Adrenal gland (tissue), 12 donors: Measurements from ENCODE around the gene CPVL. TPM values are rescaled to one million over a fixed set of nuclear protein-coding genes. Genes with fewer than 3 reads are reported as not detected.

Source experiments
- DNase-seq, 7 donors: peaks; one replicate each; pipeline ENCODE4 v3.0.0-alpha.2; 2019 to 2020
- H3K27ac ChIP-seq, 5 donors: fragments of 200-600 bp; sonication (generic) in 4 of 5; 1 replicate in 3 of 5; 2 replicates in 2 of 5; pipeline versions ENCODE4 v1.5.1 to v1.8.0; 2016 to 2020; ENCODE audit warnings: mild to moderate bottlenecking in 1 of 5
- H3K27me3 ChIP-seq: fragments of 200-600 bp; 2 replicates; pipeline ENCODE4 v1.8.0; 2021
- H3K36me3 ChIP-seq, 2 donors: fragments of 200-600 bp; replicated peaks in 1 of 2; 1 replicate in 1 of 2; 2 replicates in 1 of 2; pipeline versions ENCODE4 v1.5.1 to v1.8.0; 2018 to 2022
- H3K4me1 ChIP-seq, 2 donors: fragments of 200-600 bp; replicated peaks in 1 of 2; 1 replicate in 1 of 2; 2 replicates in 1 of 2; pipeline versions ENCODE4 v1.5.1 to v1.8.0; 2018 to 2021
- H3K4me3 ChIP-seq, 4 donors: fragments of 200-600 bp; sonication (generic) in 3 of 4; one replicate each; pipeline ENCODE4 v1.5.1; 2016 to 2018
- H3K9me3 ChIP-seq, 3 donors: fragments of 200-600 bp; sonication (generic) in 1 of 3; replicated peaks in 1 of 3; 1 replicate in 2 of 3; 2 replicates in 1 of 3; pipeline versions ENCODE4 v1.5.1 to v1.8.0; 2016 to 2021
- CTCF ChIP-seq, 6 experiments: fragments of 450-650 bp in 4 of 6; fragments of 200-600 bp in 2 of 6; sonication (generic) in 1 of 6; IDR thresholded peaks; 1 replicate in 5 of 6; 2 replicates in 1 of 6; pipeline versions ENCODE4 v1.5.1 to v1.8.0; 2016 to 2021; ENCODE audit warnings: antibody characterized with exemption in 6 of 6, mild to moderate bottlenecking in 2 of 6, moderate library complexity in 1 of 6
- POLR2A ChIP-seq, 2 donors: fragments of 450-650 bp; IDR thresholded peaks; one replicate each; pipeline ENCODE4 v1.6.1; 2017; ENCODE audit warnings: antibody characterized with exemption in 2 of 2, mild to moderate bottlenecking in 2 of 2, moderate library complexity in 1 of 2
- WGBS, 4 donors: extraction: QIAGEN DNeasy Blood & Tissue Kit in 2 of 4; methylation state at CpG; one replicate each; pipeline versions ENCODE4 v1.1.5 to v1.1.7; 2013 to 2017; 5-methylcytosine and 5-hydroxymethylcytosine counted together
- intact Hi-C, 2 donors: fragments of 100-400 bp; cut with DNase I; formaldehyde crosslinking; loops; one replicate each; pipeline versions ENCODE4 v1.14.1 to v1.15.0; 2022 to 2023
- polyA plus RNA-seq, 3 donors: library from polyadenylated mRNA; stranded (reverse); fragments of 200-250 nt in 2 of 3; fragments of 350-450 nt in 1 of 3; fragmentation: Illumina TruSeq in 1 of 3; extraction: RNeasy Lipid Tissue Mini Kit (QIAGEN cat#74804) in 1 of 3; gene quantifications; one replicate each; pipeline ENCODE4 v1.2.3, GENCODE V29; 2013 to 2014
- total RNA-seq, 9 donors: library from RNA; depleted of rRNA in 4 of 9; stranded (reverse); fragments of >200 nt in 4 of 9; fragments of 120-200 nt in 1 of 9; fragmentation: NEBNext Ultra II Directional in 1 of 9; extraction: Animal tissue kit (Norgen Biotek cat#: 25700) in 1 of 9; gene quantifications; one replicate each; pipeline versions ENCODE4 v1.1.0 to v1.2.4, GENCODE V29; 2013 to 2023
- donor health status: healthy with polysubstance abuse.
- donor health status: Bipolar disorder and iron deficiency.
- donor health status: DM: yes; HTN: yes; CAD: no.
- donor health status: DM: no; HTN: no; CAD: no.
- donor health status: DM: no; HTN: no; CAD: no.
- donor health status: DM: yes; HTN: yes; CAD: no.

The CPVL gene
- total and polyA plus RNA-seq, 12 donors: 3.2 to 61.7 (median 32.7) TPM

DNA sequence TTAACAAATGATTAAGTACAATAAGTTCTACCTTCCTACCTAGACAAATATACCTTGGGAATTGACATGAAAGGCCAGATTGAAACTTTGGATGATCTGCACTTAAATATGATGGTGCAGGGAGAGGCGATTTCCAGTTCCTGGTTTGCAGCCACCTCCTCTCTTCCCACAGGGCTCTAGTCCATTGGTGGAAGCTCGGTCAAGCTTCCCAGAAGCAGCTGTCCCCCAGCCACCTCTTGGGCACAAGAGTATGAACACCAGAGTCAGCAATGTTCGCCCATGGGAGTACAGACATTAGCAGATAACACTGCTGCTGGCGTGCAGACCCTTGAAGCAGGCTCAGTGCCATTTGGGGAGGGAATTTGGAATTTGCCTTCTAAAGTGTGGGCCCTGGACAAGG is 1.5 kb upstream of the CPVL start:
- H3K27ac ChIP-seq: peak overlapping the region in 1 of 5 donors; percentile 42
- no peak overlapping the region for H3K4me3 ChIP-seq

GRCh38 chr7:29146888-29147609 is 712 bp upstream of the CPVL start:
- 33 to 48% (median 43%) methylated on average over 14 of the region's 14 CpGs for WGBS, 4 donors
- Histone ChIP-seq H3K27me3 (peaks cover 3% of the 10 kb centered on the region), H3K27ac (peak overlapping the region in 3 of 5 donors; percentile 6 to 72 (median 42)), H3K4me1 (no peaks in the 10 kb centered on the region), H3K36me3 (no peaks in the 10 kb centered on the region), H3K4me3 (peak overlapping the region in 1 of 4 donors; percentile 46), H3K9me3 (no peaks in the 10 kb centered on the region)
- peak in 3 of 7 donors; percentile 8 to 27 (median 22) for DNase-seq
- TF ChIP-seq CTCF (IDR thresholded peaks at IDR 0.05): no peak
- no peak for TF ChIP-seq POLR2A (IDR thresholded peaks at IDR 0.05)
- intact Hi-C loops: no loop called here

More for the DNA sequence above, 1.5 kb upstream of the CPVL start:
- Histone ChIP-seq H3K4me1 (no peaks in the 10 kb centered on the region), H3K9me3 (no peaks in the 10 kb centered on the region), H3K27me3 (peaks cover 3% of the 10 kb centered on the region), H3K36me3 (no peaks in the 10 kb centered on the region)
- no peak for TF ChIP-seq CTCF (IDR thresholded peaks at IDR 0.05)
- no peak for TF ChIP-seq POLR2A (IDR thresholded peaks at IDR 0.05)
- DNase-seq: peak in 1 of 7 donors; percentile 14
- WGBS, 4 donors: 73 to 91% (median 76%) methylated on average over 4 of the region's 4 CpGs
- intact Hi-C loops: no loop called here

- no peaks in the 10 kb centered on the region for H3K9me3 ChIP-seq
- TF ChIP-seq POLR2A (IDR thresholded peaks at IDR 0.05): no peak
- TF ChIP-seq CTCF (IDR thresholded peaks at IDR 0.05): no peak
- no peaks in the 10 kb centered on the region for H3K4me1 ChIP-seq
- H3K27ac ChIP-seq: peak overlapping the region in 3 of 5 donors; percentile 32 to 72 (median 68)
- DNase-seq: no peak
- WGBS, 4 donors: 11 to 17% (median 15%) methylated on average over 8 of the region's 8 CpGs
- H3K27me3 ChIP-seq: peaks cover 3% of the 10 kb centered on the region
- H3K36me3 ChIP-seq: no peaks in the 10 kb centered on the region
- peak overlapping the region in 1 of 4 donors; percentile 46 for H3K4me3 ChIP-seq
- intact Hi-C loops: no loop called here
Measured at GRCh38 chr7:29145553-29146056, 732 bp downstream of the CPVL start.

DNA sequence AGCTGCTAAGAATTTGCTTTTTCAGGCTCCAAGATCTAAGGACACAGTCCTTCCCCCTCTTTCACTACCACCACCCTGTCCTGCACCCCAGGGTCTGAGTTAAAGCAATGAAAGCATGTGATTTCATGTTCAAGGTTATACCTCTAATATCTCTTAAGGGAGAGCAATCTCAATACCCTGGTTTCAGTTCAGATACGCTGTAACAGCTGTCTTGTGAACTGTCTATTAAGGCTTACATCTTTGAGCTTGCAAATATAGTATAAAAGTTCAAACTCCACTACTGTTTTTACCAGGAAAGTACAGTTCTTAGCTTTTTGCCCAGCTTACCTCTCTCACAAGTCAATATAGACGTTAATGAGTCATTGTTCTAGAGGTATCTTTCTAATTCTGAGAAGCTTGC is 2.6 kb downstream of the CPVL start:
- TF ChIP-seq POLR2A (IDR thresholded peaks at IDR 0.05) (no peak), CTCF (IDR thresholded peaks at IDR 0.05) (no peak)
- H3K4me3 ChIP-seq: no peak overlapping the region
- H3K27me3 ChIP-seq: peaks cover 3% of the 10 kb centered on the region
- intact Hi-C loops: no loop called here
- 71 to 80% (median 75%) methylated on average over 2 of the region's 2 CpGs for WGBS, 4 donors
- H3K27ac ChIP-seq: no peak overlapping the region
- no peaks in the 10 kb centered on the region for H3K4me1 ChIP-seq
- DNase-seq: no peak
- no peaks in the 10 kb centered on the region for H3K9me3 ChIP-seq
- H3K36me3 ChIP-seq: no peaks in the 10 kb centered on the region
